T-helper 1 cell treated with Interleukin-12 subunit alpha and Interleukin-12 subunit beta and Interleukin-4 antibody, amounts not matched to agents 30 μg/mL and 1 μg/mL, for 36 hours (primary cell): ENCODE measurements around the gene ATP7A.
A peak's percentile ranks its signal among the peaks of the same experiment; 100 is the strongest.

ENCODE experiments used
- H3K27ac Mint-ChIP-seq: one replicate; pipeline ENCODE4 v1.8.0; 2021; ENCODE audit warnings: mild to moderate bottlenecking, mixed read lengths
- H3K27me3 Mint-ChIP-seq: one replicate; pipeline ENCODE4 v1.8.0; 2021; ENCODE audit warnings: low read depth, mixed read lengths
- H3K36me3 Mint-ChIP-seq: one replicate; pipeline ENCODE4 v1.8.0; 2021; ENCODE audit warnings: low read depth, mixed read lengths
- H3K4me1 Mint-ChIP-seq: one replicate; pipeline ENCODE4 v1.8.0; 2021; ENCODE audit warnings: low read depth, mixed read lengths
- H3K4me3 Mint-ChIP-seq: one replicate; pipeline ENCODE4 v1.8.0; 2021; ENCODE audit warnings: mild to moderate bottlenecking, moderate library complexity, mixed read lengths
- H3K9me3 Mint-ChIP-seq: one replicate; pipeline ENCODE4 v1.8.0; 2021; ENCODE audit warnings: mixed read lengths

ATP7A gene

DNA sequence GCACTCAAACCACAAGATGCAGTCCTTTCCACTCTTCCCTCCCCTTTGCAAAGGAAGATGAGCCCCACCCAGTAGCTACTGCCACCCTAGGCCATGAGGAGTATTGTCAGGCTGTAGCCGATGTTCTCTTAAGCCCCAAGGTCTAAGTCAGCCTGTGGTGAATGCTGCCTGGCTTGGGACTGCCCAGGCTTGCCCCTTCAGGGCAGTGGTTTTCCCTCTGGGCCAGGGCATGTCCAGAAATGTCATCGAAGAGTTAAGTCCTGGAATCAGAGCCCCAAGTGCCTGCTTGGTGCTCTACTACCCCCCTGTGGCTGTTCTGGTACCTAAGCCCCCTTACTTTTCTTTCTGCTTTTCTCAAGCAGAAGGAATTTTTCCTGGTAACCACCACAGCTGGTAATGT lies 181.8 kb downstream of the ATP7A start:
- no peaks in the 10 kb centered on the region for H3K9me3 Mint-ChIP-seq
- peaks cover 7% of the 10 kb centered on the region for H3K27me3 Mint-ChIP-seq
- H3K27ac Mint-ChIP-seq: peak overlapping the region; percentile 70
- peaks cover 1% of the 10 kb centered on the region for H3K36me3 Mint-ChIP-seq
- H3K4me3 Mint-ChIP-seq: no peak overlapping the region
- H3K4me1 Mint-ChIP-seq: peaks cover 11% of the 10 kb centered on the region

DNA sequence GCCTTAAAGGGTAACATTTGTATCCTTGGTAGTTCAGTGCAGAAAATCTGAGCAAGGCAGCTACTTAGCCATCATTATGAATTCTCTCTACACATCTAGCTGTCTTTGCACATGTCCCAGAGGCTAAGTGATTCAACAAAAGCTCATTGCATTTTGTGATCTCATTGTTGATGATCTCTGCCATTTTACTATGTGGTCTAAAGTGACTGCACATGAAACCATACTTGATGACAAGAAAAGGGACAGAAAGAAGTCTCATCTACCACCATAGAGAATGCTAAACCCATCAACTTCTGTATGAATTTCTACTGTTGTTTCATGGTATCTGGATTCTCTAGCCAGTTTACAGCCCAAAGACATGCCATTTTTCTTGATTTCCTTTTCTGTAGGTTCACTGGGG lies 187.6 kb downstream of the ATP7A start:
- H3K27me3 Mint-ChIP-seq: no peaks in the 10 kb centered on the region
- H3K4me1 Mint-ChIP-seq: peaks cover 23% of the 10 kb centered on the region
- no peak overlapping the region for H3K27ac Mint-ChIP-seq
- no peak overlapping the region for H3K4me3 Mint-ChIP-seq
- no peaks in the 10 kb centered on the region for H3K36me3 Mint-ChIP-seq
- H3K9me3 Mint-ChIP-seq: no peaks in the 10 kb centered on the region
